ENCODE measurements around the gene BLOC1S5.

GRCh38 chr6:8000188-8000596 is 64.0 kb downstream of the BLOC1S5 start:
- TF ChIP-seq CTCF (IDR thresholded peaks at IDR 0.05; ENCODE audit: low read depth, low read length): no peak
- no peak for TF ChIP-seq EZH2phosphoT487 (IDR thresholded peaks at IDR 0.05; ENCODE audit: low read depth)

Measured in OCI-LY3 (cell line).